Activated CD4-positive, alpha-beta T cell treated with anti-CD3 and anti-CD28 coated beads, Interleukin-2, Interleukin-6, amounts not matched to agents 100 ng/mL and 50 ng/mL, durations not matched to agents 16 hours and 8 hours (primary cell): Measurements from ENCODE around the gene NPTXR.
A peak's percentile ranks its signal among the peaks of the same experiment; 100 is the strongest.

Experiments used
- DNase-seq: peaks from one replicate; pipeline ENCODE4 v3.0.0-alpha.2; 2020

The NPTXR gene

GRCh38 chr22:38843657-38844314 lies at the start of gene NPTXR:
TSS of gene NPTXR (minus strand) at chr22:38844028.
- peak; percentile 27 for DNase-seq

GRCh38 chr22:38891256-38891655 lies 47.4 kb upstream of the NPTXR start:
- DNase-seq = no peak

- no peak for DNase-seq
These were observed 46.5 kb upstream of the NPTXR start for GRCh38 chr22:38890377-38890776.

GRCh38 chr22:38886333-38886732 lies 42.5 kb upstream of the NPTXR start:
- no peak for DNase-seq

GRCh38 chr22:38882972-38883622 lies 39.3 kb upstream of the NPTXR start:
- DNase-seq = no peak

GRCh38 chr22:38881997-38882879 lies 38.4 kb upstream of the NPTXR start:
- DNase-seq = no peak

- DNase-seq = no peak
These were observed 37.6 kb upstream of the NPTXR start for GRCh38 chr22:38881464-38881871.

GRCh38 chr22:38879961-38880360 lies 36.1 kb upstream of the NPTXR start:
- DNase-seq = no peak

- no peak for DNase-seq
These were observed 35.4 kb upstream of the NPTXR start for GRCh38 chr22:38879108-38879729.

- no peak for DNase-seq
These were observed 34.2 kb upstream of the NPTXR start for GRCh38 chr22:38878001-38878400.

GRCh38 chr22:38874529-38875222 lies 30.8 kb upstream of the NPTXR start:
- no peak for DNase-seq

GRCh38 chr22:38873469-38874411 lies 29.9 kb upstream of the NPTXR start:
- DNase-seq = peak; percentile 85

- no peak for DNase-seq
These were observed 29.0 kb upstream of the NPTXR start for GRCh38 chr22:38872831-38873248.

GRCh38 chr22:38872172-38872830 lies 28.5 kb upstream of the NPTXR start, which contains the start of gene CBX6:
TSS of gene CBX6 (minus strand) at chr22:38872216. CDS start at chr22:38872190, 26 bp downstream.
- peak; percentile 96 for DNase-seq

GRCh38 chr22:38871360-38872171 lies 27.7 kb upstream of the NPTXR start:
- peak; percentile 25 for DNase-seq

GRCh38 chr22:38870791-38871359 lies 27.0 kb upstream of the NPTXR start:
- no peak for DNase-seq

GRCh38 chr22:38870312-38870741 lies 26.5 kb upstream of the NPTXR start:
- DNase-seq = peak; percentile 93

GRCh38 chr22:38869663-38870062 lies 25.8 kb upstream of the NPTXR start:
- no peak for DNase-seq

GRCh38 chr22:38868886-38869381 lies 25.1 kb upstream of the NPTXR start:
- peak; percentile 93 for DNase-seq
